ENCODE data around the gene FGD5.

Gene FGD5

GRCh38 chr3:14814411-14814871 lies 4.3 kb upstream of the FGD5 start:
- H3K27ac ChIP-seq, result no peak overlapping the region
- no peak for TF ChIP-seq ZFX (IDR thresholded peaks at IDR 0.05; ENCODE audit: borderline replicate concordance)
- TF ChIP-seq, protein P1, sequence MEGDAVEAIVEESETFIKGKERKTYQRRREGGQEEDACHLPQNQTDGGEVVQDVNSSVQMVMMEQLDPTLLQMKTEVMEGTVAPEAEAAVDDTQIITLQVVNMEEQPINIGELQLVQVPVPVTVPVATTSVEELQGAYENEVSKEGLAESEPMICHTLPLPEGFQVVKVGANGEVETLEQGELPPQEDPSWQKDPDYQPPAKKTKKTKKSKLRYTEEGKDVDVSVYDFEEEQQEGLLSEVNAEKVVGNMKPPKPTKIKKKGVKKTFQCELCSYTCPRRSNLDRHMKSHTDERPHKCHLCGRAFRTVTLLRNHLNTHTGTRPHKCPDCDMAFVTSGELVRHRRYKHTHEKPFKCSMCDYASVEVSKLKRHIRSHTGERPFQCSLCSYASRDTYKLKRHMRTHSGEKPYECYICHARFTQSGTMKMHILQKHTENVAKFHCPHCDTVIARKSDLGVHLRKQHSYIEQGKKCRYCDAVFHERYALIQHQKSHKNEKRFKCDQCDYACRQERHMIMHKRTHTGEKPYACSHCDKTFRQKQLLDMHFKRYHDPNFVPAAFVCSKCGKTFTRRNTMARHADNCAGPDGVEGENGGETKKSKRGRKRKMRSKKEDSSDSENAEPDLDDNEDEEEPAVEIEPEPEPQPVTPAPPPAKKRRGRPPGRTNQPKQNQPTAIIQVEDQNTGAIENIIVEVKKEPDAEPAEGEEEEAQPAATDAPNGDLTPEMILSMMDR (IDR thresholded peaks at IDR 0.05), result no peak

GRCh38 chr3:14816359-14816758 lies 2.4 kb upstream of the FGD5 start:
- no peak for TF ChIP-seq ZFX (IDR thresholded peaks at IDR 0.05; ENCODE audit: borderline replicate concordance)
- TF ChIP-seq, protein P1 (IDR thresholded peaks at IDR 0.05), result no peak
- no peak overlapping the region for H3K27ac ChIP-seq

DNA sequence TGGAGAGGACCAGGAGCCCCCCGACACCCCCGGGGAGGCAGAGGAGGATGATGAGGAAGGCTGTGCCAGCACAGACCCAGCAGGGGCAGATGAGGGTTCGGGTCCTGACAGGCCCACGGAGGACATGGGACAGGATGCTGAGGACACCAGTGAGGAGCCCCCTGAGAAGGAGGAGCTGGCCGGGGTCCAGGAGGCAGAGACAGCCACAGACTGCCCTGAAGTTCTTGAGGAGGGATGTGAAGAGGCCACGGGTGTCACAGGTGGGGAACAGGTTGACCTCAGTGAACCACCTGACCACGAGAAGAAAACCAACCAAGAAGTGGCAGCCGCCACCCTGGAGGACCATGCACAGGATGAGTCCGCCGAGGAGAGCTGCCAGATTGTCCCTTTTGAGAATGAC lies 909 bp downstream of the FGD5 start:
- no peak overlapping the region for H3K27ac ChIP-seq
- TF ChIP-seq ZFX (IDR thresholded peaks at IDR 0.05; ENCODE audit: borderline replicate concordance), result no peak
- TF ChIP-seq, protein P1 (IDR thresholded peaks at IDR 0.05), result no peak

DNA sequence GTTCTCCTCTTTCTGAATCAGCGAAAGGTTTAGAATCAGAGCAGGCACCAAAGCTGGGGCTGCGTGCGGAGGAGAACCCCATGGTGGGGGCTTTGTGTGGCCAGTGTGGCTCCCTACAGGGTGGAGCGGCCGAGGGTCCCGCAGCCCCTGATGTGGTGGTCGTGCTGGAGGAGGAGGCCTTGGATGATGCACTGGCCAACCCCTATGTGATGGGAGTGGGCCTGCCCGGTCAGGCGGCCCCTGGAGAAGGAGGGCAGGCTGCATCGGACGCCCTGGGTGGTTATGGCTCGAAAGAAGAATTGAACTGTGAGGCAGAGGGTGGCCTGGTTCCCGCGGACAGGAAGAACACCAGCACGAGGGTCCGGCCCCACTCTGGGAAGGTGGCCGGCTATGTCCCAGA lies 1.4 kb downstream of the FGD5 start:
- H3K27ac ChIP-seq, result no peak overlapping the region
- TF ChIP-seq, protein P1 (IDR thresholded peaks at IDR 0.05), result no peak
- TF ChIP-seq ZFX (IDR thresholded peaks at IDR 0.05; ENCODE audit: borderline replicate concordance), result no peak

DNA sequence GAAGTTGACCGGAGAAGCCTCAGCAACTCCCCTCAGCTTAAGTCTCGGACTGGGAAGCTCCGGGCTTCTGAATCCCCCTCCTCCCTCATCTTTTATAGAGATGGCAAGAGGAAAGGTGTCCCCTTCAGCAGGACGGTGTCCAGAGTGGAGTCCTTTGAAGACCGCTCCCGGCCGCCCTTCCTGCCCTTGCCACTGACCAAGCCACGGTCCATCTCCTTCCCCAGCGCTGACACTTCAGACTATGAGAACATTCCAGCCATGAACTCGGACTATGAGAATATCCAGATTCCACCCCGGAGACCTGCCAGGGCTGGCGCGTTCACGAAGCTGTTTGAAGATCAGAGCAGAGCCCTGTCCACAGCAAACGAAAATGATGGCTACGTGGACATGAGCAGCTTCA lies 2.4 kb downstream of the FGD5 start:
- TF ChIP-seq, protein P1 (IDR thresholded peaks at IDR 0.05), result no peak
- no peak for TF ChIP-seq ZFX (IDR thresholded peaks at IDR 0.05; ENCODE audit: borderline replicate concordance)
- H3K27ac ChIP-seq, result no peak overlapping the region

- H3K27ac ChIP-seq, result peak overlapping the region; percentile 68
- TF ChIP-seq ZFX (IDR thresholded peaks at IDR 0.05; ENCODE audit: borderline replicate concordance), result no peak
- TF ChIP-seq, protein P1 (IDR thresholded peaks at IDR 0.05), result no peak
Measured at GRCh38 chr3:14822134-14822533, 3.4 kb downstream of the FGD5 start.

- TF ChIP-seq, protein P1 (IDR thresholded peaks at IDR 0.05), result no peak
- TF ChIP-seq ZFX (IDR thresholded peaks at IDR 0.05; ENCODE audit: borderline replicate concordance), result no peak
- peak overlapping the region; percentile 68 for H3K27ac ChIP-seq
Measured at GRCh38 chr3:14822670-14823390, 4.1 kb downstream of the FGD5 start.
